ENCODE measurements around the gene RGS3. TPM values are rescaled to one million over a fixed set of nuclear protein-coding genes. Genes with fewer than 3 reads are reported as not detected.
A peak's percentile ranks its signal among the peaks of the same experiment; 100 is the strongest.
"Not testable (repeated sequence)": the region's sequence is repeated elsewhere in the genome, so short reads cannot be mapped to it uniquely, and the experiment has no call there.

Gene RGS3
- total RNA-seq, 2 donors from 2014 or later = 25.7 to 96.9 TPM

DNA sequence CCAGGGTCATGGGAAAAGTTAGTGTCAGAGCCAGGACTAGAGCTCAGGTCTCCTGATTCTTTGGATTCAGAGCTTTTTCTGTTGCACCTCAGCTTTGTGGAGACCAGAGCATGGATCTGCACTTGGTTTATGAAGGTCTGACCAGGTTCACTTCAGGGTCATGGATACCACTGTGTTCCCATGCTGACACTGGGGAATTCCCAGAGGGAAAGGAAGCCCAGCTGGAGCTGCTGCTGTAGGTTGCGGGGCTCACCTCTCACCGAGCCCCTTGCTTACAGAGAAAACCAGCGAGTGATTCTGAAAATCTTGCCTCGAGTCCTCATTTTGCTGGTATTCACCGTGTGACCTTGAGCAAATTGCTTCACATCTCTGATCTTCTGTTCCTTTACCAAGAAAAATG is 83.0 kb downstream of the RGS3 start:
- DNase-seq = no peak

GRCh38 chr9:113547501-113547900 is 84.0 kb downstream of the RGS3 start:
- DNase-seq (no peak), ATAC-seq (no peak)
- Histone ChIP-seq H3K27ac (peak overlapping the region in 3 of 4 donors; percentile 71 to 79 (median 72)), H3K9me3 (no peaks in the 10 kb centered on the region), H3K4me1 (peaks cover 70% of the 10 kb centered on the region), H3K36me3 (replicated peaks in 1 of 2; ENCODE audit: insufficient read depth in 1 of 2, low read depth in 2 of 2) (no peaks in the 10 kb centered on the region), H3K4me3 (no peak overlapping the region), H3K27me3 (no peaks in the 10 kb centered on the region)
- WGBS, 2 donors = 87 to 91% methylated on average over 5 of the region's 5 CpGs
- intact Hi-C loops (cut with DNase I) = no loop called here
- TF ChIP-seq, protein P1, sequence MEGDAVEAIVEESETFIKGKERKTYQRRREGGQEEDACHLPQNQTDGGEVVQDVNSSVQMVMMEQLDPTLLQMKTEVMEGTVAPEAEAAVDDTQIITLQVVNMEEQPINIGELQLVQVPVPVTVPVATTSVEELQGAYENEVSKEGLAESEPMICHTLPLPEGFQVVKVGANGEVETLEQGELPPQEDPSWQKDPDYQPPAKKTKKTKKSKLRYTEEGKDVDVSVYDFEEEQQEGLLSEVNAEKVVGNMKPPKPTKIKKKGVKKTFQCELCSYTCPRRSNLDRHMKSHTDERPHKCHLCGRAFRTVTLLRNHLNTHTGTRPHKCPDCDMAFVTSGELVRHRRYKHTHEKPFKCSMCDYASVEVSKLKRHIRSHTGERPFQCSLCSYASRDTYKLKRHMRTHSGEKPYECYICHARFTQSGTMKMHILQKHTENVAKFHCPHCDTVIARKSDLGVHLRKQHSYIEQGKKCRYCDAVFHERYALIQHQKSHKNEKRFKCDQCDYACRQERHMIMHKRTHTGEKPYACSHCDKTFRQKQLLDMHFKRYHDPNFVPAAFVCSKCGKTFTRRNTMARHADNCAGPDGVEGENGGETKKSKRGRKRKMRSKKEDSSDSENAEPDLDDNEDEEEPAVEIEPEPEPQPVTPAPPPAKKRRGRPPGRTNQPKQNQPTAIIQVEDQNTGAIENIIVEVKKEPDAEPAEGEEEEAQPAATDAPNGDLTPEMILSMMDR (IDR thresholded peaks at IDR 0.05) = no peak
- no peak for TF ChIP-seq POLR2A (IDR thresholded peaks at IDR 0.05)

More for the DNA sequence above, 83.0 kb downstream of the RGS3 start:
- Histone ChIP-seq H3K4me1 (peaks cover 71% of the 10 kb centered on the region), H3K27ac (peak overlapping the region in 3 of 4 donors; percentile 29 to 79 (median 72)), H3K9me3 (no peaks in the 10 kb centered on the region), H3K4me3 (no peak overlapping the region), H3K27me3 (no peaks in the 10 kb centered on the region), H3K36me3 (replicated peaks in 1 of 2; ENCODE audit: insufficient read depth in 1 of 2, low read depth in 2 of 2) (no peaks in the 10 kb centered on the region)
- no peak for TF ChIP-seq POLR2A (IDR thresholded peaks at IDR 0.05)
- TF ChIP-seq, protein P1 (IDR thresholded peaks at IDR 0.05) = no peak
- 78 to 83% methylated on average over 5 of the region's 5 CpGs for WGBS, 2 donors
- ATAC-seq = no peak
- intact Hi-C loops (cut with DNase I) = no loop called here

- intact Hi-C loops (cut with DNase I) = no loop called here
- H3K4me1 ChIP-seq = peaks cover 61% of the 10 kb centered on the region
- peak overlapping the region; percentile 47 to 79 (median 72) for H3K27ac ChIP-seq
- H3K9me3 ChIP-seq = no peaks in the 10 kb centered on the region
- no peaks in the 10 kb centered on the region for H3K27me3 ChIP-seq
- no peaks in the 10 kb centered on the region for H3K36me3 ChIP-seq (replicated peaks in 1 of 2; ENCODE audit: insufficient read depth in 1 of 2, low read depth in 2 of 2)
- no peak overlapping the region for H3K4me3 ChIP-seq
- DNase-seq (peak; percentile 40 to 78 (median 60)), ATAC-seq (peak; percentile 86)
- WGBS, 2 donors = 12 to 16% methylated on average over 7 to 11 of the region's 11 CpGs
- TF ChIP-seq POLR2A (IDR thresholded peaks at IDR 0.05) = no peak
- TF ChIP-seq, protein P1 (IDR thresholded peaks at IDR 0.05) = peak in 2 of 7 experiments; percentile 8 to 9
These were observed 84.9 kb downstream of the RGS3 start for GRCh38 chr9:113548221-113549041.

GRCh38 chr9:113549892-113550291 is 86.4 kb downstream of the RGS3 start:
- H3K36me3 ChIP-seq (replicated peaks in 1 of 2; ENCODE audit: insufficient read depth in 1 of 2, low read depth in 2 of 2); intact Hi-C loops (cut with DNase I); H3K27me3 ChIP-seq; H3K9me3 ChIP-seq; ATAC-seq; DNase-seq; H3K4me3 ChIP-seq: not testable (repeated sequence)
- 65 to 80% methylated on average over 5 to 8 of the region's 8 CpGs for WGBS, 2 donors
- H3K4me1 ChIP-seq = peaks cover 53% of the 10 kb centered on the region
- peak overlapping the region; percentile 22 to 72 (median 49) for H3K27ac ChIP-seq

- ATAC-seq = no peak
- 89 to 94% methylated on average over 2 to 3 of the region's 3 CpGs for WGBS, 2 donors
These were observed 93.5 kb downstream of the RGS3 start for GRCh38 chr9:113556877-113557593.

More at GRCh38 chr9:113556877-113557593, 93.5 kb downstream of the RGS3 start:
- DNase-seq = no peak
- Histone ChIP-seq H3K4me1 (peaks cover 41% of the 10 kb centered on the region), H3K9me3 (no peaks in the 10 kb centered on the region), H3K36me3 (replicated peaks in 1 of 2; ENCODE audit: insufficient read depth in 1 of 2, low read depth in 2 of 2) (no peaks in the 10 kb centered on the region), H3K27ac (peak overlapping the region; percentile 16 to 82 (median 81)), H3K27me3 (no peaks in the 10 kb centered on the region), H3K4me3 (no peak overlapping the region)
- intact Hi-C loops (cut with DNase I) = no loop called here
- TF ChIP-seq, protein P1 (IDR thresholded peaks at IDR 0.05) = no peak
- TF ChIP-seq POLR2A (IDR thresholded peaks at IDR 0.05) = no peak
